GM04504 (cell line): ENCODE results near the gene SULT1C4.
"Not testable (repeated sequence)": the region's sequence is repeated elsewhere in the genome, so short reads cannot be mapped to it uniquely, and the experiment has no call there.

Source experiments
- DNase-seq: peaks from one replicate; pipeline ENCODE4 v3.0.0-alpha.2; 2012; ENCODE audit warnings: low read depth

The SULT1C4 gene

DNA sequence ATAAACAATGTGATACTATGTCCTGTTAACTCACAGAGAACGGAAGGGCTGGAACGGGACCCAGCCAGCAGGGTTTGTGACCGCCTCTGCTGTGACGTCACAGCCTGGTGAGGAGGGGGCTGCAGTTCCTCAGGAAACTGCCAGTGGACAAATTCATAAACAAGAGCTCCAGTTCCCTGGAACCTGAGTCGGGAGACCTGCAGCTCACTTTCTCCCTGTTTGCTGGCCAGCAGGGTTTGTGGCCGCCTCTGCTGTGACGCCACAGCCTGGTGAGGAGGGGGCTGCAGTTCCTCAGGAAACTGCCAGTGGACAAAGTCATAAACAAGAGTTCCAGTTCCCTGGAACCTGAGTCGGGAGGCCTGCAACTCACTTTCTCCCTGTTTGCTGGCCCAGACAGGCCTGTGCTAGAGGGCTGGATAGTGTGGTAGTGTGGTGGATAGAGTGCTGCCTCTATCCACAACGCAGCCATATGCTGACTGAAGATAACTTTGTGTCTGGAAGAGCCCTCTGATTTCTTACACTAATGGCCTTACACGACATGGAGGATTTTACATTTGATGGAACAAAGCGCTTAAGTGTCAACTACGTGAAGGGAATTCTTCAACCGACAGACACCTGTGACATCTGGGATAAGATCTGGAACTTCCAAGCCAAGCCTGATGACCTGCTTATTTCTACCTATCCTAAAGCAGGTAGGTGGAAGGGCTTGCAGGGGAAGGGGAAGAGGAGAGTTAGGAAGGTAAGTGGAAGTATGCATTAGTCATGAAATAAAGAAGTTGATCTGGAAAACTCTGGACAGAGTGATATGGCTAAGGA lies at the start of gene SULT1C4:
TSS of gene SULT1C4 (plus strand) at position 140 of the 816 bp plus-strand sequence. CDS start at position 524, 384 bp downstream.
- DNase-seq = no peak

GRCh38 chr2:108329771-108330170 lies 48.0 kb upstream of the SULT1C4 start:
- DNase-seq = no peak

DNA sequence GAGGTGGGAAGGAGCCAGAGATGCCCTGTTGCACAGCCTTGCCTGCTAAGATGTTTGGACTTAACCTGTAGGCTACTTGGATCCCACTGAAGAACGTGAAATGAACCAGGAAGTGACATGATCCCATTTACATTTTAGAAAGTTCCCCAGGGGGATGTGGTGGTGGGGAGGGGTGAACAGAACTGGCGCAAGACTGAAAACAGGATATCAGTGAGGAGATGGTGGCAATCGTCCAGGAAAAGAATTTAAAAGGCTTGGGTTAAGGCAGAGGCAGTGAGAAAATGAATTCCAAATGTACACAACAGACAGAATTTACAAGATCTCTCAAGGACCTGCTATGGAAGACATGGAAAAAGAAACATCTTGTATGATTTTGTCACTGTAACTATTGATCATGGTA lies 46.8 kb upstream of the SULT1C4 start:
- no peak for DNase-seq

DNA sequence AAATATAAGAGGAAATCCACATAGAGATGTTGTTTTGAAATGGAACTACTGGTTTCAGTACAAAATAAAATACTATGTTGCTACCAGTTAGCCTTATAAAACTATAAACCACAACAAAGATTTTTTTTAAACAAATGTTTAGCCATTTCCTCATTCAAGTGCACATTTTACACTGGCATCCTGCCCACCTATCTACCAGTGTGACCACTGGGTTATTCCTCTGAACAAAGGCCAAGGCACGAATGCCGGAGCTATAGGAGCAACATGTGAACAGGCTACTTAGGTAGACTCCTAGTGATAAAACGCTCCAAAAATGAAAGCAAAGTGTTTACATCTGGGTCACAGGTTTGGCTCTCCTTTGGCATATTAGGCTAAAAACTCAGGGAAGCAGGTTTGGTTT lies 31.8 kb upstream of the SULT1C4 start:
- DNase-seq = no peak

DNA sequence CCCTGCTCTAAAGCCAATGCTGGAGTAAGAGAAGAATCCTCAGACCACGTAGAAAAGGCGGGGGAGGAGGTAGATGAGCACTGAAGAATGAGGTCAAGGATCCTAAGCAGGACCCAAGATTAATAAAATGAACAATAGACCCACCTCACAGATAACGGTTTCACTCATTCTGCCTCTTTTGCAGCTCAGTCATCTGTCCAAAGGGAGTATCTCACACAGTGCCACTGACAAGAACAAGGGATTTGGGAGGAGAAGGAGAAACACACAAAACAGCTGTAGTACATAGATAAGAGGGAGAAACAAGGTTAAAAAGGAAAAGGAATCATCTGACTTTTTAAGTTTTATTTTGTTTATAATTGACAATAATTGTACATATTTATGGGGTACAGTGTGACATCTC lies 30.9 kb upstream of the SULT1C4 start:
- DNase-seq = no peak

GRCh38 chr2:108347786-108348185 lies 30.0 kb upstream of the SULT1C4 start:
- DNase-seq = no peak

GRCh38 chr2:108348816-108349570 lies 28.8 kb upstream of the SULT1C4 start:
- no peak for DNase-seq

GRCh38 chr2:108349571-108349928 lies 28.2 kb upstream of the SULT1C4 start:
- DNase-seq = no peak

DNA sequence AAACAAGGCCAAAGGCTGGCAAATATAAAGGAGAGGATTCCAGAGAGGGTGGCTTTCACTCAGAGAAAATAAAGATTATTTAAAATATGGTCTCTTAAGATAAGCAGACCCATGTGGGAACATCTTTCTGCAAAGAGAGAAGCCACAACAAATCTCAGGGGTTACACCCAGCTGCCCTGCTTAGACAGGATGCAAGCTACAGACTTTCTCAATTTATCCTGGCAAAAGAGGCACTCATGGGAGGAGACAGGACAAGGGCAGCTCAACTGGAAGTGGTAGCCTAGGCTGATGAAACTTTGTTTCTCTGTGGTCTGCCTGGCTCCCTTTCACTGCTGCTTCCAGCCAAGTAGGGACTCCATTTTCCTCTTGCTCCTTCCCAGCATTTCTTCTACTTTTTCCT lies 25.9 kb upstream of the SULT1C4 start:
- no peak for DNase-seq

DNA sequence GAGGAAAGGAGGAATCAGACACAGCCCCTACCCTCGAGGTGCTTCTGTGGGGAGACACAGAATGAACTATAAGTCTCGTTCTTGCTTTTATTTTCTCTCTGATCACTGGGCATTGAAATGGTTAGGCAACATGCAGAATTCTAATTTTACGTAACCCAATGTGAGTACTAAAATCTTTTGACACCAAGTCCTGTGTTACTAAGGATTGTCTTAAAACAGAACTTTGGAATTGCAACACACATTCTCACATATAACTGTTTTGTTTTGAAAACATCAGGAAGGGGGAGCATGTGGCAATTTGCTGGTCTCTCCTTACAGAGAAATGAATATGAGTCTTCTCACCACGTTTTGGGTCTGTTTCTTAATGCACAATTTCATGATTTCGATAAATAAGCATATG lies 23.6 kb upstream of the SULT1C4 start:
- DNase-seq = no peak

GRCh38 chr2:108355906-108356734 lies 21.6 kb upstream of the SULT1C4 start:
- no peak for DNase-seq

DNA sequence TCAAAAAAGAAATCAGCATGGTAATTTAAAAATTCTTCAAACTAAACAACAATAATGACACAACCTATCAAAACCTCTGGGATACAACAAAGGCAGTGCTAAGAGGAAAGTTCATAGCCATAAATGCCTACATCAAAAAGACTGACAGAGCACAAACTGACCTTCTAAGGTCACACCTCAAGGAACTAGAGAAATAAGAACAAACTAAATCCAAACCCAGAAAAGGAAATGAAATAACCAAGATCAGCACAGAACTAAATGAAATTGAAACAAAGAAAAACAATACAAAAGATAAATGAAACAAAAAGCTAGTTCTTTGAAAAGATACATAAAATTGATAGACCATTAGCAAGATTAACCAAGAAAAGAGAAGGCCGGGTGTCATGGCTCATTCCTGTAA lies 18.4 kb upstream of the SULT1C4 start:
- not testable (repeated sequence) for DNase-seq

DNA sequence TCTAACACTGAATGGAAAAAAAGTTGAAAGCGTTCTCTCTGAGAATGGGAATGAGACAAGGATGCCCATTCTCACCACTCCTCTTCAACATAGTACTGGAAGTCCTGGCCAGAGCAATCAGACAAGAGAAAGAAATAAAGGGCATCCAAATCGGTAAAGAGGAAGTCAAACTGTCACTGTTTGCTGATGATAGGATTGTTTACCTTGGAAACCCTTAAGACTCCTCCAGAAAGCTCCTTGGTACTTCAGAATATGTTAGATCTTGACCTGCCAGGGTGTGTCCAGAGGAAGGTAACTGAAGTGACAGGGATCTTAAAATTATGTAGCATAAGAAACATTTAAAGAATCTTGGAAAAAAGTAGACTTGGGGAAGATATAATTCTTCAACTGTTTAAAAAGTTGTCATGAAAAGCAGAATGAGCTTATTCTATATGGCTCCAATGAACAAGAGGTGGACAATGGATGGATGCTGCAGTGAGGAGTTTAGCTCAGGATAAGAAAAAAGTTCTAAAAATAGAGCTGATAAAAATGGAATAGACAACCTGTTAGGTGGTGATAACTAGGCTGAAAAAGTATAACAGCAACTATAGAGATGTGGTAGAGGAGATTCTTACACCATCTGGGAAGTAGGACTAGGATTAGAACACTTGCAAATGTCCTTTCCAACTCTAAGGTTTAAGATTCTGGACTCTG lies 16.8 kb upstream of the SULT1C4 start:
- no peak for DNase-seq

DNA sequence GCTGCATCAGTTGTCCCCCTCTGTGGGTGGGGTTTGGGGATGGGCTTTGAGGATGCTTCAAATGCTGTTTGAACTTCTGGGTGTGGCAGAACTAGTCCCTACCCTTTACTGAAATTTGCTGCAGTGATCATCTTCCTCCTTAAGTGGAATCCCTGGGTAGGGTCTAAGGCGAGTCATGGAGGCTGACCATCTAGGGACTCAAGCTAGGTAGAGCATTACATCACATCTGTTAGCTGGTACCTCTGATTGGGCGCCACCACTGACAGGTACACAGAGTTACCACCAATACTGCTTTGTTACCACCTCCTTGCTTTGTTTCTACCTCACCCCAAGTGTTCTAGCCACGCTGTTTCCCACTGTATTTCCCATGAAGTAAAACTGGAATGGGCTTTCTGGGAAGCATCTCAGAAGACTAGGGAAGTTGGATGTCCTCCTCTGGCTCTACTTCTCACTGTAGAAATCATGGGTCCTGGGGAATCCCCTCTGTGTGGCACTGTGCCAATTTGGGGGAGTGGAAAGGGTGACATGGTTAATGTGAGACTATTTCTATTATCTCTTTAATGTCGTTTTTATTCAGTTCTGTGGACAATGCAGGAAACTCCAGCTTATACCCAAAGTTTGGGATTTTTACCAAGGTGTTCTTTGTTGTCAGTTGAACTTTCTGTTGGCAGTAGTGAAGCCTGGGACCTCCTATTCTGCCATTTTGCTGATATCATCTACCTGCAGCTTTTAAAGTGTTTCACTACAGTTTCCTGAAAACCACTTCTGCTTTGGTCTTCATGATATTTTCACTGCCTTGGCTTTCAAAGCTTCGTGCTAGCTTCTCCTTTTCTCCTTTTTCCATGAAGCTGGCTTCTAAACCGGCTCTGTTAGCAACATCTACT lies 14.5 kb upstream of the SULT1C4 start:
- DNase-seq = no peak

- no peak for DNase-seq
These were observed 13.9 kb upstream of the SULT1C4 start for GRCh38 chr2:108363908-108364225.

- DNase-seq = no peak
These were observed 13.0 kb upstream of the SULT1C4 start for GRCh38 chr2:108364676-108365297.

GRCh38 chr2:108365656-108366055 lies 12.1 kb upstream of the SULT1C4 start:
- DNase-seq = no peak

GRCh38 chr2:108367014-108367413 lies 10.7 kb upstream of the SULT1C4 start:
- DNase-seq = no peak

GRCh38 chr2:108367561-108368175 lies 10.1 kb upstream of the SULT1C4 start:
- no peak for DNase-seq

- DNase-seq = no peak
These were observed 8.6 kb upstream of the SULT1C4 start for GRCh38 chr2:108369153-108369552.
